ENCODE data around the gene ING3. TPM values are rescaled to one million over a fixed set of nuclear protein-coding genes. Genes with fewer than 3 reads are reported as not detected.
"Not testable (repeated sequence)": the region's sequence is repeated elsewhere in the genome, so short reads cannot be mapped to it uniquely, and the experiment has no call there.

ING3 gene
- total RNA-seq, 1 donor from 2014 or later: 14.0 TPM

- H3K36me3 ChIP-seq: peaks cover 0 to 8% of the 10 kb centered on the region in 2 donors
- TF ChIP-seq POLR2A (IDR thresholded peaks at IDR 0.05): no peak
- no peak for TF ChIP-seq POLR2AphosphoS5 (IDR thresholded peaks at IDR 0.05; ENCODE audit: insufficient read depth in 1 of 2, low read depth in 1 of 2)
- TF ChIP-seq CTCF (IDR thresholded peaks at IDR 0.05): no peak
- H3K4me3 ChIP-seq: no peak overlapping the region
- intact Hi-C loops (cut with DNase I): no loop called here
- H3K4me1 ChIP-seq: no peaks in the 10 kb centered on the region
- DNase-seq (ENCODE audit: extremely low spot score in 2 of 2): no peak
- H3K27ac ChIP-seq: no peak overlapping the region
- no peaks in the 10 kb centered on the region for H3K27me3 ChIP-seq
- H3K9me3 ChIP-seq: no peaks in the 10 kb centered on the region
Measured at GRCh38 chr7:120979765-120980499, 29.4 kb downstream of the ING3 start.

- Histone ChIP-seq H3K27me3 (no peaks in the 10 kb centered on the region), H3K4me1 (no peaks in the 10 kb centered on the region), H3K4me3 (no peak overlapping the region), H3K27ac (no peak overlapping the region), H3K9me3 (no peaks in the 10 kb centered on the region), H3K36me3 (no peaks in the 10 kb centered on the region)
- TF ChIP-seq POLR2AphosphoS5 (IDR thresholded peaks at IDR 0.05; ENCODE audit: insufficient read depth in 1 of 2, low read depth in 1 of 2) (no peak), POLR2A (IDR thresholded peaks at IDR 0.05) (no peak), CTCF (IDR thresholded peaks at IDR 0.05) (no peak)
- DNase-seq (ENCODE audit: extremely low spot score in 2 of 2): no peak
- intact Hi-C loops (cut with DNase I): no loop called here
Measured at GRCh38 chr7:120981117-120981516, 30.5 kb downstream of the ING3 start.

DNA sequence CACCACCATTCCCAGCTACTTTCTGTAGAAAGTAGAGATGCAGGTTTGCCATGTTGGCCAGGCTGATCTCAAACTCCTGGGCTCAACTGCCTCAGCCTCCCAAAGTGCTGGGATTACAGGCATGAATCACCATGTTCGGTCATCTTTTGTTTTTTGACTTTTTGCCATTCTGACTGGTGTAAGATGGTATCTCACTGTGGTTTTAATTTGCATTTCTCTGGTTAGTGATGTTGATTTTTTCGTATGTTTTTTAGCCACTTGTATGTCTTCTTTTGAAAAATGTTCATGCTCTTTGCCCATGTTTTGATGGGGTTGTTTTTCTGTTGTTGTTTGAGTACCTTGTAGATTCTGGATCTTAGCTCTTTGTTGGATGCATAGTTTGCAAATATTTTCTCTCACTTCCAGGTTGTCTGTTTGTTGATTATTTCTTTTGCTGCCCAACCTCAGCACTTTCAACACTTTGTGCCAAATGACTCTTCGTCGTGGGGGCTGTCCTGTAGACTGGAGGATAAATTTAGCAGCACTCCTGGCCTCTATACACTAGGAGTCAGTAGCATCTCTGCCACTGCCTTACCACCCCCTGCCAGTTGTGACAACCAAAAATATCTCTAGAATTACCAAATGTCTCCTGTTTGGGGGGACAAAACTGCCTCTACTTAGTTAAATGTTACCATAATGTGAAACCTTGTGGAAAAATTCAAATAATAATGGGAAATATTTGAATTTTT, 31.5 kb downstream of the ING3 start:
- Histone ChIP-seq H3K27me3 (no peaks in the 10 kb centered on the region), H3K4me1 (no peaks in the 10 kb centered on the region), H3K4me3 (no peak overlapping the region), H3K9me3 (no peaks in the 10 kb centered on the region), H3K27ac (no peak overlapping the region), H3K36me3 (no peaks in the 10 kb centered on the region)
- DNase-seq (ENCODE audit: extremely low spot score in 2 of 2): no peak
- intact Hi-C loops (cut with DNase I): no loop called here
- TF ChIP-seq POLR2AphosphoS5 (IDR thresholded peaks at IDR 0.05; ENCODE audit: insufficient read depth in 1 of 2, low read depth in 1 of 2) (no peak), CTCF (IDR thresholded peaks at IDR 0.05) (no peak), POLR2A (IDR thresholded peaks at IDR 0.05) (no peak)

DNA sequence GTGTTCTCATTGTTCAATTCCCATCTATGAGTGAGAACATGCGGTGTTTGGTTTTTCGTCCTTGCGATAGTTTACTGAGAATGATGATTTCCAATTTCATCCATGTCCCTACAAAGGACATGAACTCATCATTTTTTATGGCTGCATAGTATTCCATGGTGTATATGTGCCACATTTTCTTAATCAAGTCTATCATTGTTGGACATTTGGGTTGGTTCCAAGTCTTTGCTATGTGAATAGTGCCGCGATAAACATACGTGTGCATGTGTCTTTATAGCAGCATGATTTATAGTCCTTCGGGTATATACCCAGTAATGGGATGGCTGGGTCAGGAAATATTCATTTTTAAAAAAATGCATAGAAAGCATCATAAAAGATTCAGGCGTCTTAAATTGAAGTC, 33.0 kb downstream of the ING3 start:
- DNase-seq (ENCODE audit: extremely low spot score in 2 of 2); H3K4me1 ChIP-seq; H3K27me3 ChIP-seq; H3K9me3 ChIP-seq; H3K27ac ChIP-seq; H3K4me3 ChIP-seq; H3K36me3 ChIP-seq; intact Hi-C loops (cut with DNase I): not testable (repeated sequence)

GRCh38 chr7:120984406-120984805, 33.8 kb downstream of the ING3 start:
- H3K4me1 ChIP-seq: no peaks in the 10 kb centered on the region
- intact Hi-C loops (cut with DNase I): no loop called here
- H3K9me3 ChIP-seq: no peaks in the 10 kb centered on the region
- H3K27me3 ChIP-seq: no peaks in the 10 kb centered on the region
- H3K36me3 ChIP-seq: no peaks in the 10 kb centered on the region
- DNase-seq (ENCODE audit: extremely low spot score in 2 of 2): no peak
- H3K4me3 ChIP-seq: no peak overlapping the region
- H3K27ac ChIP-seq: no peak overlapping the region
- TF ChIP-seq POLR2A (IDR thresholded peaks at IDR 0.05) (no peak), POLR2AphosphoS5 (IDR thresholded peaks at IDR 0.05; ENCODE audit: insufficient read depth in 1 of 2, low read depth in 1 of 2) (no peak), CTCF (IDR thresholded peaks at IDR 0.05) (no peak)

Data from vagina (tissue), 2 donors.